Body of pancreas (tissue), 4 donors: ENCODE data around the gene PA2G4. TPM values are rescaled to one million over a fixed set of nuclear protein-coding genes. Genes with fewer than 3 reads are reported as not detected.

ENCODE experiments used
- ATAC-seq: fragments of 150-250 bp; one replicate; pipeline ENCODE4 v1.9.1; 2016
- DNase-seq, 4 donors: peaks; one replicate each; pipeline ENCODE4 v3.0.0-alpha.2; 2019
- H3K27ac ChIP-seq, 4 donors: fragments of 200-600 bp; sonication (generic); 1 replicate in 3 of 4; 2 replicates in 1 of 4; pipeline versions ENCODE4 v1.5.1 to v1.6.1; 2016 to 2019; ENCODE audit warnings: mild to moderate bottlenecking in 1 of 4, mixed read lengths in 1 of 4, moderate library complexity in 1 of 4
- H3K27me3 ChIP-seq, 2 donors: fragments of 200-600 bp; sonication (generic); one replicate each; pipeline ENCODE4 v1.6.0; 2016; ENCODE audit warnings: mild to moderate bottlenecking in 1 of 2
- H3K36me3 ChIP-seq, 2 donors: fragments of 200-600 bp; sonication (generic); replicated peaks in 1 of 2; 2 replicates each; pipeline ENCODE4 v1.5.1; 2016; ENCODE audit warnings: low read depth in 2 of 2; ENCODE audit not compliant: insufficient read depth in 1 of 2
- H3K4me1 ChIP-seq: fragments of 200-600 bp; sonication (generic); one replicate; pipeline ENCODE4 v1.6.0; 2016
- H3K4me3 ChIP-seq, 2 donors: fragments of 200-600 bp; sonication (generic); 1 replicate in 1 of 2; 2 replicates in 1 of 2; pipeline ENCODE4 v1.5.1; 2016 to 2019
- H3K9me3 ChIP-seq, 3 donors: fragments of 200-600 bp; sonication (generic); 1 replicate in 2 of 3; 2 replicates in 1 of 3; pipeline ENCODE4 v1.5.1; 2016
- CTCF ChIP-seq, 7 experiments: fragments of 450-650 bp in 4 of 7; fragments of 200-600 bp in 3 of 7; sonication (generic) in 3 of 7; IDR thresholded peaks; one replicate each; pipeline ENCODE4 v1.5.1; 2016 to 2019; ENCODE audit warnings: antibody characterized with exemption in 7 of 7
- POLR2A ChIP-seq, 3 donors: fragments of 450-650 bp; IDR thresholded peaks; one replicate each; pipeline ENCODE4 v1.6.1; 2016; ENCODE audit warnings: antibody characterized with exemption in 3 of 3, mild to moderate bottlenecking in 2 of 3
- WGBS, 2 donors: methylation state at CpG; one replicate each; pipeline ENCODE4 v1.1.5; 2017; 5-methylcytosine and 5-hydroxymethylcytosine counted together
- intact Hi-C: fragments of 100-400 bp; cut with DNase I; formaldehyde crosslinking; loops from one replicate; pipeline ENCODE4 v1.15.1; 2023
- total RNA-seq, 2 donors: library from RNA; depleted of rRNA; stranded (reverse); fragments of >200 nt; gene quantifications; one replicate each; pipeline ENCODE4 v1.1.0, GENCODE V29; 2016

The PA2G4 gene
- total RNA-seq, 2 donors from 2014 or later = 49.4 to 107 TPM

GRCh38 chr12:56143217-56143616 is 38.9 kb downstream of the PA2G4 start:
- peaks cover 15 to 37% of the 10 kb centered on the region in 2 donors for H3K36me3 ChIP-seq

GRCh38 chr12:56143870-56144269 is 39.5 kb downstream of the PA2G4 start:
- peaks cover 17% of the 10 kb centered on the region for H3K4me1 ChIP-seq
- peak overlapping the region in 1 of 4 donors; percentile 13 for H3K27ac ChIP-seq
- TF ChIP-seq CTCF (IDR thresholded peaks at IDR 0.05) (no peak), POLR2A (IDR thresholded peaks at IDR 0.05) (no peak)
- H3K27me3 ChIP-seq = no peaks in the 10 kb centered on the region
- WGBS, 2 donors = 89 to 90% methylated on average over 8 of the region's 8 CpGs
- intact Hi-C loops = no loop called here
- DNase-seq (no peak), ATAC-seq (no peak)
- H3K9me3 ChIP-seq = no peaks in the 10 kb centered on the region
- peaks cover 9 to 32% of the 10 kb centered on the region in 2 donors for H3K36me3 ChIP-seq
- no peak overlapping the region for H3K4me3 ChIP-seq

More at GRCh38 chr12:56143217-56143616, 38.9 kb downstream of the PA2G4 start:
- intact Hi-C loops = no loop called here
- ATAC-seq = no peak
- peaks cover 17% of the 10 kb centered on the region for H3K4me1 ChIP-seq
- WGBS, 2 donors = 80 to 84% methylated on average over 4 of the region's 4 CpGs
- TF ChIP-seq CTCF (IDR thresholded peaks at IDR 0.05) (no peak), POLR2A (IDR thresholded peaks at IDR 0.05) (no peak)
- DNase-seq = no peak
- H3K27ac ChIP-seq = no peak overlapping the region
- no peaks in the 10 kb centered on the region for H3K27me3 ChIP-seq
- no peaks in the 10 kb centered on the region for H3K9me3 ChIP-seq
- no peak overlapping the region for H3K4me3 ChIP-seq

- no peak for TF ChIP-seq POLR2A (IDR thresholded peaks at IDR 0.05)
- TF ChIP-seq CTCF (IDR thresholded peaks at IDR 0.05) = no peak
- WGBS, 2 donors = 96 to 99% methylated on average over 3 of the region's 3 CpGs
- H3K4me3 ChIP-seq = no peak overlapping the region
- intact Hi-C loops = no loop called here
- H3K36me3 ChIP-seq = peaks cover 0 to 28% of the 10 kb centered on the region in 2 donors
- peaks cover 17% of the 10 kb centered on the region for H3K4me1 ChIP-seq
- no peaks in the 10 kb centered on the region for H3K27me3 ChIP-seq
- ATAC-seq = no peak
- no peak for DNase-seq
- peak overlapping the region in 1 of 4 donors; percentile 3 for H3K27ac ChIP-seq
- no peaks in the 10 kb centered on the region for H3K9me3 ChIP-seq
Measured at GRCh38 chr12:56145217-56145616, 40.9 kb downstream of the PA2G4 start.

- TF ChIP-seq POLR2A (IDR thresholded peaks at IDR 0.05) = peak in 1 of 3 donors; percentile 7
- no peak for TF ChIP-seq CTCF (IDR thresholded peaks at IDR 0.05)
- H3K27ac ChIP-seq = peak overlapping the region in 3 of 4 donors; percentile 18 to 60 (median 37)
- DNase-seq (peak in 3 of 4 donors; percentile 31 to 38 (median 37)), ATAC-seq (peak; percentile 25)
- H3K27me3 ChIP-seq = no peaks in the 10 kb centered on the region
- intact Hi-C loops = no loop called here
- WGBS, 2 donors = 62 to 65% methylated on average over 13 of the region's 13 CpGs
- peaks cover 0 to 25% of the 10 kb centered on the region in 2 donors for H3K36me3 ChIP-seq
- H3K4me1 ChIP-seq = peaks cover 24% of the 10 kb centered on the region
- H3K4me3 ChIP-seq = no peak overlapping the region
- no peaks in the 10 kb centered on the region for H3K9me3 ChIP-seq
Measured at GRCh38 chr12:56146492-56147460, 42.4 kb downstream of the PA2G4 start.
